Neuronal stem cell (in vitro differentiated cells): Measurements from ENCODE around the gene RAB10.

ENCODE experiments used
- DNase-seq: peaks from one replicate; pipeline ENCODE4 v3.0.0-alpha.2; 2013; ENCODE audit warnings: low spot score
- H2AFZ ChIP-seq: one replicate; pipeline ENCODE4 v1.6.1; 2013; ENCODE audit warnings: mild to moderate bottlenecking, low read length, inconsistent platforms
- H2AK5ac ChIP-seq: 2 replicates; pipeline ENCODE4 v1.6.1; 2013; ENCODE audit warnings: low read depth, mild to moderate bottlenecking, inconsistent platforms, low read length, moderate library complexity, mixed read lengths
- H2BK120ac ChIP-seq: 2 replicates; pipeline ENCODE4 v1.6.1; 2013; ENCODE audit warnings: low read depth, mild to moderate bottlenecking, inconsistent platforms, low read length, moderate library complexity, mixed read lengths
- H2BK12ac ChIP-seq: one replicate; pipeline ENCODE4 v1.6.1; 2013; ENCODE audit warnings: low read length, inconsistent platforms
- H2BK15ac ChIP-seq: 2 replicates; pipeline ENCODE4 v1.6.1; 2013; ENCODE audit warnings: mild to moderate bottlenecking, low read length, inconsistent platforms, mixed read lengths
- H2BK5ac ChIP-seq: one replicate; pipeline ENCODE4 v1.6.1; 2013; ENCODE audit warnings: inconsistent platforms, mild to moderate bottlenecking, low read length, moderate library complexity
- H3K14ac ChIP-seq: one replicate; pipeline ENCODE4 v1.6.1; 2013; ENCODE audit warnings: low read length, inconsistent platforms
- H3K18ac ChIP-seq: 2 replicates; pipeline ENCODE4 v1.6.1; 2013; ENCODE audit warnings: low read length, inconsistent platforms
- H3K23ac ChIP-seq: 2 replicates; pipeline ENCODE4 v1.6.1; 2013; ENCODE audit warnings: low read depth, mild to moderate bottlenecking, mixed read lengths, low read length, inconsistent platforms; ENCODE audit not compliant: poor library complexity
- H3K27ac ChIP-seq: replicated peaks from 3 replicates; pipeline ENCODE4 v1.5.1; 2013; ENCODE audit warnings: low read length, inconsistent platforms
- H3K27me3 ChIP-seq, 3 experiments: 2 replicates each; pipeline ENCODE4 v1.6.1; 2013; ENCODE audit warnings: low read length in 3 of 3, mild to moderate bottlenecking in 2 of 3, inconsistent platforms in 1 of 3, low read depth in 1 of 3, mixed read lengths in 1 of 3, moderate library complexity in 1 of 3; ENCODE audit not compliant: control insufficient read depth in 3 of 3, insufficient read depth in 3 of 3
- H3K36me3 ChIP-seq, 2 donors: replicated peaks in 1 of 2; 2 replicates each; pipeline ENCODE4 v1.6.1; 2013; ENCODE audit warnings: low read length in 2 of 2; ENCODE audit not compliant: control insufficient read depth in 2 of 2, insufficient read depth in 2 of 2
- H3K4ac ChIP-seq: 2 replicates; pipeline ENCODE4 v1.6.1; 2013; ENCODE audit warnings: inconsistent platforms, mild to moderate bottlenecking, low read length, moderate library complexity
- H3K4me1 ChIP-seq, 2 donors: 1 replicate in 1 of 2; 2 replicates in 1 of 2; pipeline ENCODE4 v1.6.1; 2013; ENCODE audit warnings: low read length in 2 of 2, low read depth in 1 of 2; ENCODE audit not compliant: control insufficient read depth in 2 of 2, insufficient read depth in 1 of 2
- H3K4me2 ChIP-seq: one replicate; pipeline ENCODE4 v1.6.1; 2013; ENCODE audit warnings: mild to moderate bottlenecking, low read length, inconsistent platforms; ENCODE audit not compliant: insufficient read depth, poor library complexity, severe bottlenecking
- H3K4me3 ChIP-seq, 2 donors: 2 replicates each; pipeline ENCODE4 v1.5.1; 2013; ENCODE audit warnings: low read length in 2 of 2, mild to moderate bottlenecking in 2 of 2, inconsistent platforms in 1 of 2, moderate library complexity in 1 of 2
- H3K79me1 ChIP-seq: one replicate; pipeline ENCODE4 v1.6.1; 2013; ENCODE audit warnings: low read depth, mild to moderate bottlenecking, inconsistent platforms, low read length, moderate library complexity
- H3K9ac ChIP-seq: one replicate; pipeline ENCODE4 v1.6.1; 2013; ENCODE audit warnings: mild to moderate bottlenecking, low read depth, low read length, inconsistent platforms; ENCODE audit not compliant: poor library complexity
- H3K9me3 ChIP-seq, 2 donors: replicated peaks in 1 of 2; 2 replicates each; pipeline versions ENCODE3 to v1.6.1; 2013; ENCODE audit warnings: low read length in 2 of 2, mild to moderate bottlenecking in 2 of 2, inconsistent platforms in 1 of 2, low read depth in 1 of 2, mixed read lengths in 1 of 2, moderate library complexity in 1 of 2; ENCODE audit not compliant: control insufficient read depth in 2 of 2, insufficient read depth in 1 of 2
- H4K8ac ChIP-seq: one replicate; pipeline ENCODE4 v1.6.1; 2013; ENCODE audit warnings: low read depth, mild to moderate bottlenecking, inconsistent platforms, low read length, moderate library complexity
- H4K91ac ChIP-seq: one replicate; pipeline ENCODE4 v1.6.1; 2013; ENCODE audit warnings: low read length, low read depth, mild to moderate bottlenecking, inconsistent platforms; ENCODE audit not compliant: poor library complexity
- WGBS, 2 donors: extraction: QIAGEN DNeasy Blood & Tissue Kit; methylation state at CpG; one replicate each; pipeline ENCODE4 v1.1.7; 2013; ENCODE audit warnings: missing lambda C conversion rate in 2 of 2, mixed read lengths in 1 of 2; ENCODE audit not compliant: insufficient read length in 2 of 2, insufficient replicate concordance in 1 of 2; ENCODE audit errors: extremely low coverage in 2 of 2; 5-methylcytosine and 5-hydroxymethylcytosine counted together

RAB10 gene

DNA sequence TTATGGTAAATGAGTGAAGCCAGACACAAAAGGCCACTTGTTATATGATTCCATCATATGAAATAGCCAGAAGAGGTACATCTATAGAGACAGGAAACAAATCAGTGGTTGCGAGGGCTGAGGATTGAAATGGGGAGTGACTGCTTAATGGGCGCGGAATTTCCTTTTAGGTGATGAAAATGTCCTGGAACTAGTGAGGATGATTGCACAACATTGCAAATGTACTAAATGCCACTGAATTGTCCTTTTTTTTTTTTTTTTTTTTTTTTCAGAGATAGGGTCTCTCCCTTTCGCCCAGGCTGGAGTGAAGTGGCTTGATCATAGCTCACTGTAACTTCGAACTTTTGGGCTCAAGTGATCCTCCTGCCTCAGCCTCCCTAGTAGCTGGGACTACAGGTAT lies 123.7 kb downstream of the RAB10 start:
- H2BK120ac ChIP-seq = no peak overlapping the region
- H2AK5ac ChIP-seq = no peak overlapping the region
- no peak overlapping the region for H2BK5ac ChIP-seq
- no peak overlapping the region for H4K91ac ChIP-seq
- no peak overlapping the region for H3K9ac ChIP-seq
- no peak overlapping the region for H2AFZ ChIP-seq
- no peaks in the 10 kb centered on the region for H3K36me3 ChIP-seq
- no peaks in the 10 kb centered on the region for H3K9me3 ChIP-seq
- H4K8ac ChIP-seq = no peak overlapping the region
- no peaks in the 10 kb centered on the region for H3K27me3 ChIP-seq
- H3K79me1 ChIP-seq = peaks cover 2% of the 10 kb centered on the region
- H2BK15ac ChIP-seq = no peak overlapping the region
- H3K18ac ChIP-seq = no peak overlapping the region
- no peak for DNase-seq
- no peak overlapping the region for H3K23ac ChIP-seq
- no peak overlapping the region for H2BK12ac ChIP-seq
- H3K27ac ChIP-seq = no peak overlapping the region
- H3K4ac ChIP-seq = no peak overlapping the region
- H3K4me3 ChIP-seq = no peak overlapping the region
- no CpG with 5 or more reads among the region's 5 CpGs for WGBS, 2 donors
- no peak overlapping the region for H3K4me2 ChIP-seq
- no peaks in the 10 kb centered on the region for H3K4me1 ChIP-seq
- no peak overlapping the region for H3K14ac ChIP-seq

DNA sequence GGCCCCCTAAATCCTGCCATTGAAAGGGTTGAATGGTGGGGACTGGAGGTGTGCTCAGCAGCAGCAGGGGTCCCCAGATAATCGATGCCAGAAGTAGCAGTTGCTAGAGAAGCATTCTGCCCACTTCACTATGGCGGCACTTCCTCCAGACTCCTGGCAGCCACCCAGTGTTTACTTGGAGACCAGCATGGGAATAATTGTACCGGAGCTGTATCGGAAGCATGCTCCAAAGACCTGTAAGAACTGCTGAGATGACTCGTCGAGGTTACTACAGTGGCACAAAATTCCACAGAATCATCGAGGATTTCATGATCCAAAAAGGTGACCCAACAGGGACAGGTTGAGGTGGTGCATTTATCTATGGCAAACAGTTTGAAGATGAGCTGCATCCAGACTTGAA lies 128.0 kb downstream of the RAB10 start:
- Histone ChIP-seq H3K36me3 (no peaks in the 10 kb centered on the region), H3K4me1 (no peaks in the 10 kb centered on the region), H3K27ac (no peak overlapping the region), H4K91ac (no peak overlapping the region), H2BK12ac (no peak overlapping the region), H2BK120ac (no peak overlapping the region), H3K4ac (no peak overlapping the region), H4K8ac (no peak overlapping the region), H2BK5ac (no peak overlapping the region), H3K9me3 (no peaks in the 10 kb centered on the region), H3K79me1 (peaks cover 2% of the 10 kb centered on the region), H3K14ac (no peak overlapping the region), H3K27me3 (no peaks in the 10 kb centered on the region), H2BK15ac (peak overlapping the region; percentile 64), H2AFZ (no peak overlapping the region), H3K4me2 (no peak overlapping the region), H3K9ac (no peak overlapping the region), H2AK5ac (no peak overlapping the region), H3K18ac (no peak overlapping the region), H3K23ac (no peak overlapping the region), H3K4me3 (no peak overlapping the region)
- no CpG with 5 or more reads among the region's 7 CpGs for WGBS, 2 donors
- DNase-seq = no peak

DNA sequence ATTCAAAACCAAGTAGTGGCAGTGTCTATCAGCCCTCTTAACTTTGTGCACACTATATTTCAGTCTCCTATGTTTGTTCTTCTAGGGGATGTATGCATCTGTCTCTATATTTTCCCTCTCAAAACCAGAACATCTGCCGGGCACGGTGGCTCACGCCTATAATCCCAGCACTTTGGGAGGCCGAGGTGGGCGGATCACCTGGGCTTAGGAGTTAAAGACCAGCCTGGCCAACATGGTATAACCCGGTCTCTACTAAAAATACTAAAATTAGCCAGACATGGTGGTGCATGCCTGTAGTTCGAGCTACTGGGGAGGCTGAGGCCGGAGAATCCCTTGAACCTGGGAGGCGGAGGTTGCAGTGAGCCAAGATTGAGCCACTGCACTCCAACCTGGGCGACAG lies 129.1 kb downstream of the RAB10 start:
- Histone ChIP-seq H3K27me3 (no peaks in the 10 kb centered on the region), H3K9ac (no peak overlapping the region), H2BK15ac (no peak overlapping the region), H4K91ac (no peak overlapping the region), H2AK5ac (no peak overlapping the region), H3K9me3 (no peaks in the 10 kb centered on the region), H3K14ac (no peak overlapping the region), H2BK120ac (no peak overlapping the region), H3K18ac (no peak overlapping the region), H2AFZ (no peak overlapping the region), H3K4me1 (no peaks in the 10 kb centered on the region), H3K4me2 (no peak overlapping the region), H2BK12ac (no peak overlapping the region), H3K4me3 (no peak overlapping the region), H3K27ac (no peak overlapping the region), H3K79me1 (no peaks in the 10 kb centered on the region), H3K36me3 (no peaks in the 10 kb centered on the region), H2BK5ac (no peak overlapping the region), H3K23ac (no peak overlapping the region), H3K4ac (no peak overlapping the region), H4K8ac (no peak overlapping the region)
- DNase-seq = no peak
- WGBS, 2 donors = no CpG with 5 or more reads among the region's 10 CpGs

DNA sequence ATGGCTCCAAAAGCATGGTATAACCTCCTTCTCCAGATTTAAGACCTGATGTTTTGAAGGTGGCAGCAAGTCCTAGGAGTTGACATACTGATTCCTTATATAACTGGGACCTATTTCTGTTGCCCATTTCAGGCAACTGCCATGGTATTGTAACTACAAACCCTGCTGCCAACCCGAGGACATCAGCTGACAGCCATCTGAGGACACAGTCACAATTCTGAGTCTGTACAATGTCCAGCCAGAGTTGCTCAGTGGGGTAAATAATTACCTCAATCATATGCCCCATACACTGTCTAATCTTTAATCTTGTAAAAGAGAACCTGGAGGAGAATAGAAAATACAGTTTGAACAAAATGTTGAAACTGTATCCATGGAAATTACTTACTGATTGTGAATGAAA lies 130.3 kb downstream of the RAB10 start:
- no peak for DNase-seq
- no CpG with 5 or more reads among the region's 1 CpG for WGBS, 2 donors

More for the DNA sequence above, 130.3 kb downstream of the RAB10 start:
- Histone ChIP-seq H3K18ac (no peak overlapping the region), H3K27me3 (peaks cover 0 to 2% (median 0%) of the 10 kb centered on the region in 3 experiments), H3K4me1 (no peaks in the 10 kb centered on the region), H3K4me3 (no peak overlapping the region), H2BK12ac (no peak overlapping the region), H4K8ac (no peak overlapping the region), H3K27ac (no peak overlapping the region), H3K36me3 (no peaks in the 10 kb centered on the region), H3K23ac (no peak overlapping the region), H2AK5ac (no peak overlapping the region), H3K9ac (no peak overlapping the region), H2BK15ac (no peak overlapping the region), H3K4ac (no peak overlapping the region), H3K79me1 (no peaks in the 10 kb centered on the region), H2AFZ (no peak overlapping the region), H3K4me2 (no peak overlapping the region), H4K91ac (no peak overlapping the region), H3K14ac (no peak overlapping the region), H2BK5ac (no peak overlapping the region), H2BK120ac (no peak overlapping the region), H3K9me3 (no peaks in the 10 kb centered on the region)
